HG03135 (cell line): Measurements from ENCODE around the gene FLRT1.

Experiments
- ATAC-seq: cut with Tn5 transposase; IDR thresholded peaks from one replicate; pipeline ENCODE4 v1.9.1; 2021; ENCODE audit warnings: mild to moderate bottlenecking, moderate library complexity; ENCODE audit not compliant: unreplicated experiment

FLRT1 gene

GRCh38 chr11:64023712-64024710 is 11.7 kb upstream of the FLRT1 start:
- no peak for ATAC-seq

GRCh38 chr11:64025205-64025604 is 10.5 kb upstream of the FLRT1 start:
- ATAC-seq: no peak

- no peak for ATAC-seq
These were observed 9.0 kb upstream of the FLRT1 start for GRCh38 chr11:64026575-64027205.

- ATAC-seq: no peak
These were observed 7.9 kb upstream of the FLRT1 start for GRCh38 chr11:64027651-64028397.

GRCh38 chr11:64028398-64029115 is 7.2 kb upstream of the FLRT1 start:
- no peak for ATAC-seq

GRCh38 chr11:64029773-64030172 is 6.0 kb upstream of the FLRT1 start:
- ATAC-seq: no peak

GRCh38 chr11:64031001-64031400 is 4.7 kb upstream of the FLRT1 start:
- no peak for ATAC-seq

GRCh38 chr11:64032050-64032449 is 3.7 kb upstream of the FLRT1 start:
- ATAC-seq: no peak

- ATAC-seq: no peak
These were observed 1.3 kb upstream of the FLRT1 start for GRCh38 chr11:64034411-64034811.

GRCh38 chr11:64035081-64035524 is 628 bp upstream of the FLRT1 start:
- ATAC-seq: no peak

- ATAC-seq: no peak
These were observed 626 bp downstream of the FLRT1 start for GRCh38 chr11:64036087-64037026.

- no peak for ATAC-seq
These were observed 1.4 kb downstream of the FLRT1 start for GRCh38 chr11:64037027-64037634.

GRCh38 chr11:64038500-64038899 is 2.8 kb downstream of the FLRT1 start:
- ATAC-seq: no peak

- no peak for ATAC-seq
These were observed 3.4 kb downstream of the FLRT1 start for GRCh38 chr11:64039012-64039665.

- no peak for ATAC-seq
These were observed 5.1 kb downstream of the FLRT1 start for GRCh38 chr11:64040684-64041322.

GRCh38 chr11:64041846-64042245 is 6.1 kb downstream of the FLRT1 start:
- ATAC-seq: no peak

GRCh38 chr11:64042301-64042700 is 6.6 kb downstream of the FLRT1 start:
- no peak for ATAC-seq

GRCh38 chr11:64043545-64043944 is 7.8 kb downstream of the FLRT1 start:
- ATAC-seq: no peak
